Thyroid gland (tissue), 4 donors: ENCODE results near the gene OMG.

ENCODE experiments used
- CTCF ChIP-seq, 6 experiments: fragments of 200-600 bp in 3 of 6; fragments of 450-650 bp in 3 of 6; sonication (generic) in 3 of 6; IDR thresholded peaks; one replicate each; pipeline ENCODE4 v1.5.1; 2016 to 2019; ENCODE audit warnings: antibody characterized with exemption in 6 of 6, mild to moderate bottlenecking in 2 of 6, inconsistent platforms in 1 of 6, moderate library complexity in 1 of 6
- POLR2A ChIP-seq, 2 donors: fragments of 450-650 bp; IDR thresholded peaks; one replicate each; pipeline ENCODE4 v1.6.1; 2017; ENCODE audit warnings: antibody characterized with exemption in 2 of 2, mild to moderate bottlenecking in 2 of 2, moderate library complexity in 1 of 2

GRCh38 chr17:31286587-31286986 lies 10.5 kb downstream of the OMG start:
- TF ChIP-seq CTCF (IDR thresholded peaks at IDR 0.05) (no peak), POLR2A (IDR thresholded peaks at IDR 0.05) (no peak)
